ENCODE data around the gene PDK1.

PDK1 gene

GRCh38 chr2:172627181-172627580 is 71.3 kb downstream of the PDK1 start:
- CTCF ChIA-PET = no interaction called here
- H3K4me1 Mint-ChIP-seq = no peaks in the 10 kb centered on the region
- peaks cover 18% of the 10 kb centered on the region for H3K36me3 Mint-ChIP-seq
- H3K9me3 Mint-ChIP-seq = no peaks in the 10 kb centered on the region
- H3K27me3 Mint-ChIP-seq = no peaks in the 10 kb centered on the region
- no peak for DNase-seq
- no peak overlapping the region for H3K4me3 Mint-ChIP-seq
- H3K27ac Mint-ChIP-seq = no peak overlapping the region

- Mint-ChIP-seq H3K9me3 (no peaks in the 10 kb centered on the region), H3K27ac (no peak overlapping the region), H3K27me3 (no peaks in the 10 kb centered on the region), H3K36me3 (peaks cover 18% of the 10 kb centered on the region), H3K4me1 (no peaks in the 10 kb centered on the region), H3K4me3 (no peak overlapping the region)
- no peak for DNase-seq
- CTCF ChIA-PET = no interaction called here
Observed at GRCh38 chr2:172628085-172628484, 72.2 kb downstream of the PDK1 start.

- H3K36me3 Mint-ChIP-seq = peaks cover 12% of the 10 kb centered on the region
- H3K9me3 Mint-ChIP-seq = no peaks in the 10 kb centered on the region
- no peaks in the 10 kb centered on the region for H3K27me3 Mint-ChIP-seq
- H3K27ac Mint-ChIP-seq = no peak overlapping the region
- H3K4me1 Mint-ChIP-seq = no peaks in the 10 kb centered on the region
- CTCF ChIA-PET = no interaction called here
- DNase-seq = no peak
- no peak overlapping the region for H3K4me3 Mint-ChIP-seq
Observed at GRCh38 chr2:172629586-172629985, 73.7 kb downstream of the PDK1 start.

- Mint-ChIP-seq H3K27me3 (no peaks in the 10 kb centered on the region), H3K27ac (no peak overlapping the region), H3K4me3 (no peak overlapping the region), H3K4me1 (no peaks in the 10 kb centered on the region), H3K9me3 (no peaks in the 10 kb centered on the region), H3K36me3 (peaks cover 12% of the 10 kb centered on the region)
- CTCF ChIA-PET = no interaction called here
- no peak for DNase-seq
Observed at GRCh38 chr2:172630181-172630580, 74.3 kb downstream of the PDK1 start.

- no peaks in the 10 kb centered on the region for H3K27me3 Mint-ChIP-seq
- no peak overlapping the region for H3K27ac Mint-ChIP-seq
- no peaks in the 10 kb centered on the region for H3K4me1 Mint-ChIP-seq
- CTCF ChIA-PET = no interaction called here
- no peak for DNase-seq
- peaks cover 6% of the 10 kb centered on the region for H3K36me3 Mint-ChIP-seq
- no peak overlapping the region for H3K4me3 Mint-ChIP-seq
- H3K9me3 Mint-ChIP-seq = no peaks in the 10 kb centered on the region
Observed at GRCh38 chr2:172634477-172634876, 78.6 kb downstream of the PDK1 start.

GRCh38 chr2:172635548-172635947 is 79.7 kb downstream of the PDK1 start:
- H3K4me1 Mint-ChIP-seq = no peaks in the 10 kb centered on the region
- peaks cover 3% of the 10 kb centered on the region for H3K36me3 Mint-ChIP-seq
- H3K27me3 Mint-ChIP-seq = no peaks in the 10 kb centered on the region
- H3K27ac Mint-ChIP-seq = no peak overlapping the region
- H3K4me3 Mint-ChIP-seq = no peak overlapping the region
- no peaks in the 10 kb centered on the region for H3K9me3 Mint-ChIP-seq
- CTCF ChIA-PET = no interaction called here
- no peak for DNase-seq

- no peaks in the 10 kb centered on the region for H3K9me3 Mint-ChIP-seq
- H3K27me3 Mint-ChIP-seq = no peaks in the 10 kb centered on the region
- no peak overlapping the region for H3K27ac Mint-ChIP-seq
- CTCF ChIA-PET = no interaction called here
- no peak overlapping the region for H3K4me3 Mint-ChIP-seq
- no peaks in the 10 kb centered on the region for H3K36me3 Mint-ChIP-seq
- H3K4me1 Mint-ChIP-seq = no peaks in the 10 kb centered on the region
- no peak for DNase-seq
Observed at GRCh38 chr2:172639256-172639655, 83.4 kb downstream of the PDK1 start.

GRCh38 chr2:172639823-172640222 is 83.9 kb downstream of the PDK1 start:
- DNase-seq = no peak
- no peaks in the 10 kb centered on the region for H3K27me3 Mint-ChIP-seq
- no peaks in the 10 kb centered on the region for H3K4me1 Mint-ChIP-seq
- no peaks in the 10 kb centered on the region for H3K36me3 Mint-ChIP-seq
- no peak overlapping the region for H3K27ac Mint-ChIP-seq
- H3K4me3 Mint-ChIP-seq = no peak overlapping the region
- H3K9me3 Mint-ChIP-seq = no peaks in the 10 kb centered on the region
- CTCF ChIA-PET = no interaction called here

GRCh38 chr2:172640389-172640788 is 84.5 kb downstream of the PDK1 start:
- no peaks in the 10 kb centered on the region for H3K4me1 Mint-ChIP-seq
- CTCF ChIA-PET = no interaction called here
- H3K27me3 Mint-ChIP-seq = no peaks in the 10 kb centered on the region
- H3K27ac Mint-ChIP-seq = no peak overlapping the region
- H3K36me3 Mint-ChIP-seq = no peaks in the 10 kb centered on the region
- H3K4me3 Mint-ChIP-seq = no peak overlapping the region
- no peaks in the 10 kb centered on the region for H3K9me3 Mint-ChIP-seq
- DNase-seq = no peak

GRCh38 chr2:172642301-172643020 is 86.6 kb downstream of the PDK1 start:
- no peaks in the 10 kb centered on the region for H3K9me3 Mint-ChIP-seq
- no peak for DNase-seq
- no peaks in the 10 kb centered on the region for H3K27me3 Mint-ChIP-seq
- H3K4me1 Mint-ChIP-seq = no peaks in the 10 kb centered on the region
- H3K36me3 Mint-ChIP-seq = no peaks in the 10 kb centered on the region
- CTCF ChIA-PET = no interaction called here
- no peak overlapping the region for H3K27ac Mint-ChIP-seq
- H3K4me3 Mint-ChIP-seq = no peak overlapping the region

GRCh38 chr2:172643142-172643541 is 87.3 kb downstream of the PDK1 start:
- no peak overlapping the region for H3K27ac Mint-ChIP-seq
- CTCF ChIA-PET = no interaction called here

GRCh38 chr2:172647439-172647838 is 91.5 kb downstream of the PDK1 start:
- no peaks in the 10 kb centered on the region for H3K36me3 Mint-ChIP-seq
- no peaks in the 10 kb centered on the region for H3K4me1 Mint-ChIP-seq
- peaks cover 4% of the 10 kb centered on the region for H3K27me3 Mint-ChIP-seq
- no peak for DNase-seq
- CTCF ChIA-PET = no interaction called here
- H3K9me3 Mint-ChIP-seq = peaks cover 10% of the 10 kb centered on the region
- no peak overlapping the region for H3K4me3 Mint-ChIP-seq
- H3K27ac Mint-ChIP-seq = no peak overlapping the region

More at GRCh38 chr2:172643142-172643541, 87.3 kb downstream of the PDK1 start:
- Mint-ChIP-seq H3K36me3 (no peaks in the 10 kb centered on the region), H3K27me3 (no peaks in the 10 kb centered on the region), H3K4me3 (no peak overlapping the region), H3K9me3 (peaks cover 3% of the 10 kb centered on the region), H3K4me1 (no peaks in the 10 kb centered on the region)
- no peak for DNase-seq

- no peak overlapping the region for H3K4me3 Mint-ChIP-seq
- H3K9me3 Mint-ChIP-seq = peaks cover 15% of the 10 kb centered on the region
- CTCF ChIA-PET = no interaction called here
- no peaks in the 10 kb centered on the region for H3K4me1 Mint-ChIP-seq
- DNase-seq = no peak
- no peak overlapping the region for H3K27ac Mint-ChIP-seq
- no peaks in the 10 kb centered on the region for H3K27me3 Mint-ChIP-seq
- H3K36me3 Mint-ChIP-seq = no peaks in the 10 kb centered on the region
Observed at GRCh38 chr2:172655091-172655837, 99.4 kb downstream of the PDK1 start.

- Mint-ChIP-seq H3K9me3 (peaks cover 13% of the 10 kb centered on the region), H3K27ac (no peak overlapping the region), H3K4me3 (no peak overlapping the region), H3K4me1 (no peaks in the 10 kb centered on the region), H3K27me3 (no peaks in the 10 kb centered on the region), H3K36me3 (no peaks in the 10 kb centered on the region)
- no peak for DNase-seq
- CTCF ChIA-PET = interaction anchor here (0.6 kb wide), 1 partner anchor 1228 kb away, joined by 3 read pairs; no protein-coding TSS in a partner anchor
Observed at GRCh38 chr2:172655838-172656573, 100.1 kb downstream of the PDK1 start.
